HCT116 (cell line): ENCODE results near the gene CFAP92.

Experiments
- CTCF ChIP-seq, 3 experiments: fragments of 200-600 bp in 1 of 3; sonication (generic) in 1 of 3; IDR thresholded peaks in 2 of 3; conservative IDR thresholded peaks in 1 of 3; 2 replicates each; pipeline ENCODE4 v1.5.1; 2012 to 2017; ENCODE audit warnings: low read depth in 2 of 3, low read length in 2 of 3, antibody characterized with exemption in 1 of 3, borderline replicate concordance in 1 of 3, control low read depth in 1 of 3, mild to moderate bottlenecking in 1 of 3, mixed read lengths in 1 of 3, mixed run types in 1 of 3, moderate library complexity in 1 of 3; ENCODE audit not compliant: insufficient read depth in 1 of 3
- EGR1 ChIP-seq: IDR thresholded peaks from 2 replicates; pipeline ENCODE4 v1.6.1; 2012; ENCODE audit warnings: low read depth
- ELF1 ChIP-seq: IDR thresholded peaks from 2 replicates; pipeline ENCODE4 v1.6.1; 2012; ENCODE audit warnings: low read depth, borderline replicate concordance
- EZH2phosphoT487 ChIP-seq: fragments of 200-600 bp; IDR thresholded peaks from 2 replicates; pipeline ENCODE4 v1.6.1; 2018; ENCODE audit warnings: antibody characterized with exemption, borderline replicate concordance
- MAX ChIP-seq: IDR thresholded peaks from 2 replicates; pipeline ENCODE4 v1.6.1; 2012
- POLR2A ChIP-seq: IDR thresholded peaks from 2 replicates; pipeline ENCODE4 v1.7.0; 2011; ENCODE audit warnings: borderline replicate concordance; ENCODE audit not compliant: insufficient read depth, insufficient read length; ENCODE audit errors: extremely low read depth
- POLR2AphosphoS5 ChIP-seq: IDR thresholded peaks from 2 replicates; pipeline ENCODE4 v1.6.1; 2011; ENCODE audit warnings: mild to moderate bottlenecking, low read depth, low read length, moderate library complexity
- SRF ChIP-seq: IDR thresholded peaks from 2 replicates; pipeline ENCODE4 v1.6.1; 2012; ENCODE audit warnings: low read depth
- TF ChIP-seq, protein P1 (sequence below): IDR thresholded peaks from 2 replicates; pipeline ENCODE4 v1.6.1; 2012; ENCODE audit warnings: low read depth

- TF ChIP-seq POLR2A = no peak
- no peak for TF ChIP-seq CTCF (IDR thresholded peaks at IDR 0.05 in 2 of 3, conservative IDR thresholded peaks at IDR 0.05 in 1 of 3; ENCODE audit: borderline replicate concordance in 1 of 3, insufficient read depth in 1 of 3, low read depth in 2 of 3, low read length in 2 of 3)
- no peak for TF ChIP-seq SRF
- no peak for TF ChIP-seq EGR1
- TF ChIP-seq EZH2phosphoT487 = no peak
- no peak for TF ChIP-seq MAX
- no peak for TF ChIP-seq POLR2AphosphoS5
- TF ChIP-seq, protein P1, sequence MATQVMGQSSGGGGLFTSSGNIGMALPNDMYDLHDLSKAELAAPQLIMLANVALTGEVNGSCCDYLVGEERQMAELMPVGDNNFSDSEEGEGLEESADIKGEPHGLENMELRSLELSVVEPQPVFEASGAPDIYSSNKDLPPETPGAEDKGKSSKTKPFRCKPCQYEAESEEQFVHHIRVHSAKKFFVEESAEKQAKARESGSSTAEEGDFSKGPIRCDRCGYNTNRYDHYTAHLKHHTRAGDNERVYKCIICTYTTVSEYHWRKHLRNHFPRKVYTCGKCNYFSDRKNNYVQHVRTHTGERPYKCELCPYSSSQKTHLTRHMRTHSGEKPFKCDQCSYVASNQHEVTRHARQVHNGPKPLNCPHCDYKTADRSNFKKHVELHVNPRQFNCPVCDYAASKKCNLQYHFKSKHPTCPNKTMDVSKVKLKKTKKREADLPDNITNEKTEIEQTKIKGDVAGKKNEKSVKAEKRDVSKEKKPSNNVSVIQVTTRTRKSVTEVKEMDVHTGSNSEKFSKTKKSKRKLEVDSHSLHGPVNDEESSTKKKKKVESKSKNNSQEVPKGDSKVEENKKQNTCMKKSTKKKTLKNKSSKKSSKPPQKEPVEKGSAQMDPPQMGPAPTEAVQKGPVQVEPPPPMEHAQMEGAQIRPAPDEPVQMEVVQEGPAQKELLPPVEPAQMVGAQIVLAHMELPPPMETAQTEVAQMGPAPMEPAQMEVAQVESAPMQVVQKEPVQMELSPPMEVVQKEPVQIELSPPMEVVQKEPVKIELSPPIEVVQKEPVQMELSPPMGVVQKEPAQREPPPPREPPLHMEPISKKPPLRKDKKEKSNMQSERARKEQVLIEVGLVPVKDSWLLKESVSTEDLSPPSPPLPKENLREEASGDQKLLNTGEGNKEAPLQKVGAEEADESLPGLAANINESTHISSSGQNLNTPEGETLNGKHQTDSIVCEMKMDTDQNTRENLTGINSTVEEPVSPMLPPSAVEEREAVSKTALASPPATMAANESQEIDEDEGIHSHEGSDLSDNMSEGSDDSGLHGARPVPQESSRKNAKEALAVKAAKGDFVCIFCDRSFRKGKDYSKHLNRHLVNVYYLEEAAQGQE = no peak
- no peak for TF ChIP-seq ELF1
Measured at GRCh38 chr3:128903501-128903900, 90.4 kb downstream of the CFAP92 start.
